OCI-LY1 (cell line): ENCODE results near the gene ZBTB38.

ENCODE experiments used
- H2AFZ ChIP-seq: fragments of 200-600 bp; sonication (generic), shearing (Covaris generic); 2 replicates; pipeline ENCODE4 v1.6.0; 2014; ENCODE audit warnings: antibody characterized with exemption, mild to moderate bottlenecking, low read length
- H3F3A ChIP-seq: fragments of 200-600 bp; sonication (generic), shearing (Covaris generic); 2 replicates; pipeline ENCODE4 v1.6.0; 2014; ENCODE audit warnings: mild to moderate bottlenecking, antibody characterized with exemption, low read length, moderate library complexity; ENCODE audit not compliant: insufficient read depth
- H3K27ac ChIP-seq: fragments of 200-600 bp; sonication (generic); 2 replicates; pipeline ENCODE4 v1.5.1; 2014; ENCODE audit warnings: low read length, mixed run types, mild to moderate bottlenecking, low read depth; ENCODE audit not compliant: poor library complexity, severe bottlenecking
- H3K27me3 ChIP-seq: fragments of 200-600 bp; sonication (generic); 2 replicates; pipeline ENCODE4 v1.6.0; 2014; ENCODE audit warnings: antibody characterized with exemption, mild to moderate bottlenecking, low read length, moderate library complexity; ENCODE audit not compliant: insufficient read depth
- H3K36me3 ChIP-seq: fragments of 200-600 bp; sonication (generic); 2 replicates; pipeline ENCODE4 v1.6.1; 2014; ENCODE audit warnings: mild to moderate bottlenecking, antibody characterized with exemption, low read length, moderate library complexity, mixed read lengths; ENCODE audit not compliant: insufficient read depth
- H3K4me1 ChIP-seq: fragments of 200-600 bp; sonication (generic); 2 replicates; pipeline ENCODE4 v1.5.1; 2014; ENCODE audit warnings: mild to moderate bottlenecking, low read length, moderate library complexity; ENCODE audit not compliant: insufficient read depth, severe bottlenecking
- H3K4me2 ChIP-seq: fragments of 200-600 bp; sonication (generic), shearing (Covaris generic); 2 replicates; pipeline ENCODE4 v1.6.1; 2014; ENCODE audit warnings: low read length
- H3K4me3 ChIP-seq: fragments of 200-600 bp; sonication (generic); 2 replicates; pipeline ENCODE4 v1.5.1; 2014; ENCODE audit warnings: low read length, low read depth, mild to moderate bottlenecking, mixed read lengths; ENCODE audit not compliant: poor library complexity, severe bottlenecking
- H3K79me2 ChIP-seq: fragments of 200-600 bp; shearing (Covaris generic); 2 replicates; pipeline ENCODE4 v1.6.1; 2016; ENCODE audit warnings: mixed run types, low read length, mixed read lengths; ENCODE audit not compliant: insufficient read depth
- H3K9ac ChIP-seq: fragments of 200-600 bp; sonication (generic), shearing (Covaris generic); 2 replicates; pipeline ENCODE4 v1.6.1; 2014; ENCODE audit warnings: mild to moderate bottlenecking, low read length, mixed read lengths
- H3K9me2 ChIP-seq: fragments of 200-600 bp; sonication (generic), shearing (Covaris generic); 2 replicates; pipeline ENCODE4 v1.6.1; 2014; ENCODE audit warnings: low read depth, mild to moderate bottlenecking, low read length, mixed read lengths
- H3K9me3 ChIP-seq: fragments of 200-600 bp; shearing (Covaris generic); 2 replicates; pipeline ENCODE4 v1.6.1; 2014; ENCODE audit warnings: low read length, mixed read lengths
- H4K20me1 ChIP-seq: fragments of 200-600 bp; sonication (generic), shearing (Covaris generic); 2 replicates; pipeline ENCODE4 v1.6.0; 2016; ENCODE audit warnings: mild to moderate bottlenecking, low read length; ENCODE audit not compliant: insufficient read depth
- EZH2 ChIP-seq: fragments of 200-600 bp; sonication (generic), shearing (Covaris generic); IDR thresholded peaks from 2 replicates; pipeline ENCODE4 v1.8.0; 2017; ENCODE audit warnings: borderline replicate concordance, mixed run types, mild to moderate bottlenecking, antibody characterized with exemption, low read length, moderate library complexity, mixed read lengths
- TF ChIP-seq, protein P1 (sequence below): fragments of 200-600 bp; sonication (generic), shearing (Covaris generic); IDR thresholded peaks from 2 replicates; pipeline ENCODE4 v1.5.1; 2017; ENCODE audit warnings: mild to moderate bottlenecking, antibody characterized with exemption, low read length, moderate library complexity, mixed read lengths

The ZBTB38 gene

DNA sequence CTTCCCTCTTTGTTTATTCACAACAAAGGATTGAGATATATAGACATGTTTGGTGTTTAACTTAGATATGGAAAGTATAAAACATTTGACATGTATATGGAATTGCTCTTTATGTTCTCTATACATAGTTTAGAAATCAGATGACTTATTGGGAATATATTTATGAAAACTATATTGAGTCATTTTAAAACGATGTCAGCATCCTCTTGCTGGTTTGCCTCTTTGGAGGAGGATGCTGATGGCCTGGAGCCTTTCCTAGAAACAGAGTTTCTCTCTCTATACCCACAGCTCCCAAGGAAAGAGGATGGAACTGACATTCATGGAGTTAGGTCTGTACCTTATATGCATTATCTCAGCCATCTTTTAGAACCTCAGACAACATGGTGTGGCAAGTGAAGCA, 40.3 kb downstream of the ZBTB38 start:
- H3K9ac ChIP-seq, result no peak overlapping the region
- no peak overlapping the region for H2AFZ ChIP-seq
- H3K9me2 ChIP-seq, result no peaks in the 10 kb centered on the region
- no peak overlapping the region for H3K27ac ChIP-seq
- H4K20me1 ChIP-seq, result no peaks in the 10 kb centered on the region
- H3K4me1 ChIP-seq, result peaks cover 55% of the 10 kb centered on the region
- peaks cover 48% of the 10 kb centered on the region for H3K36me3 ChIP-seq
- no peak overlapping the region for H3K4me2 ChIP-seq
- H3K79me2 ChIP-seq, result no peaks in the 10 kb centered on the region
- no peak overlapping the region for H3K4me3 ChIP-seq
- H3K27me3 ChIP-seq, result no peaks in the 10 kb centered on the region
- no peaks in the 10 kb centered on the region; the same call in 1 of the 2 replicates for H3F3A ChIP-seq
- no peaks in the 10 kb centered on the region for H3K9me3 ChIP-seq
- TF ChIP-seq, protein P1, sequence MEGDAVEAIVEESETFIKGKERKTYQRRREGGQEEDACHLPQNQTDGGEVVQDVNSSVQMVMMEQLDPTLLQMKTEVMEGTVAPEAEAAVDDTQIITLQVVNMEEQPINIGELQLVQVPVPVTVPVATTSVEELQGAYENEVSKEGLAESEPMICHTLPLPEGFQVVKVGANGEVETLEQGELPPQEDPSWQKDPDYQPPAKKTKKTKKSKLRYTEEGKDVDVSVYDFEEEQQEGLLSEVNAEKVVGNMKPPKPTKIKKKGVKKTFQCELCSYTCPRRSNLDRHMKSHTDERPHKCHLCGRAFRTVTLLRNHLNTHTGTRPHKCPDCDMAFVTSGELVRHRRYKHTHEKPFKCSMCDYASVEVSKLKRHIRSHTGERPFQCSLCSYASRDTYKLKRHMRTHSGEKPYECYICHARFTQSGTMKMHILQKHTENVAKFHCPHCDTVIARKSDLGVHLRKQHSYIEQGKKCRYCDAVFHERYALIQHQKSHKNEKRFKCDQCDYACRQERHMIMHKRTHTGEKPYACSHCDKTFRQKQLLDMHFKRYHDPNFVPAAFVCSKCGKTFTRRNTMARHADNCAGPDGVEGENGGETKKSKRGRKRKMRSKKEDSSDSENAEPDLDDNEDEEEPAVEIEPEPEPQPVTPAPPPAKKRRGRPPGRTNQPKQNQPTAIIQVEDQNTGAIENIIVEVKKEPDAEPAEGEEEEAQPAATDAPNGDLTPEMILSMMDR, result no peak
- no peak for TF ChIP-seq EZH2

DNA sequence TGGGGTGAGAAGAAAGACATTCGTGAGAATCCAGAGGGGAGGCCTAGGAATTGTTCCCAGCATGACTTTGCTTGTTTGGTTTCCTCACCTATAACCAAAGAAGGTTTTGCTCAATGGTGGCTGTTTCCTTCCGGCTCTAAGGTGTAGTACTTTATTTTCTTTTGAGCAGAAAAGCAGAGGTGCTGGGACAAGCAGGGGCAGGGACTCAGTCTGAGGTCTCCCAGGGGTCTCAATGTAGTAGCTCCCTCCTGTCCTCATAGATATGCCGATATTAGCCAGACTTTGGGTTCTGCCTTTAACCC, 41.6 kb downstream of the ZBTB38 start:
- Histone ChIP-seq H3K79me2 (no peaks in the 10 kb centered on the region), H3K27ac (peak overlapping the region; percentile 76), H3K9ac (no peak overlapping the region; the same call in 1 of the 2 replicates)

DNA sequence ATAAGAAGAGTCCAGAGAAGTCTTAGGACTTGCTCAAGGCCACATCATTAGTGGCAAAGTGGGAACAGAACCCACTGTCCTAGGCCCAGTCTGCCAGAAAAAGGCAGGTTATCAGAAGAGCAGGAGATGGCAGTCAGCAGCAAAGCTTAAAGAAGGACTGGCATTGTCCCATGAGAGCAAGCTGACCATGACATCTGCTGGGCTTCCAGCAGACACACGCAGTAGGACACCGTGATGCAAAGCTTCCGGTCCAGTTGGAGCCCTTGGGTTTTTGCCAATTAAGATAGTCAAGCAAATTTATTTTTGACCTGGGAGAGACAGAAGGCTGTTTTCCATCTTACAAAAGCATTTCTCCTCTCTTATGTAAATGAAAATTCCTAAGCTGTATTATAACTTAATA, 42.1 kb downstream of the ZBTB38 start:
- H3K9ac ChIP-seq, result peak overlapping the region; percentile 54; the same call in 1 of the 2 replicates
- H3K4me1 ChIP-seq, result peaks cover 44% of the 10 kb centered on the region
- peak overlapping the region; percentile 69 for H3K4me2 ChIP-seq
- no peaks in the 10 kb centered on the region for H3K27me3 ChIP-seq
- peak overlapping the region; percentile 76 for H3K27ac ChIP-seq
- H3K79me2 ChIP-seq, result no peaks in the 10 kb centered on the region
- no peaks in the 10 kb centered on the region for H4K20me1 ChIP-seq
- no peaks in the 10 kb centered on the region; the same call in 1 of the 2 replicates for H3F3A ChIP-seq
- H3K36me3 ChIP-seq, result peaks cover 49% of the 10 kb centered on the region
- TF ChIP-seq EZH2, result no peak
- TF ChIP-seq, protein P1, result no peak
- no peaks in the 10 kb centered on the region for H3K9me2 ChIP-seq
- H3K9me3 ChIP-seq, result no peaks in the 10 kb centered on the region
- no peak overlapping the region for H2AFZ ChIP-seq
- no peak overlapping the region for H3K4me3 ChIP-seq

More for the DNA sequence above, 41.6 kb downstream of the ZBTB38 start:
- Histone ChIP-seq H2AFZ (no peak overlapping the region), H3K4me1 (peaks cover 44% of the 10 kb centered on the region), H3F3A (no peaks in the 10 kb centered on the region; the same call in 1 of the 2 replicates), H3K36me3 (peaks cover 49% of the 10 kb centered on the region), H3K27me3 (no peaks in the 10 kb centered on the region), H3K9me3 (no peaks in the 10 kb centered on the region), H3K4me3 (no peak overlapping the region), H3K4me2 (peak overlapping the region; percentile 69; the same call in 1 of the 2 replicates), H4K20me1 (no peaks in the 10 kb centered on the region), H3K9me2 (no peaks in the 10 kb centered on the region)
- TF ChIP-seq, protein P1, result no peak
- TF ChIP-seq EZH2, result no peak
